ENCODE data around the gene CARHSP1. TPM values are rescaled to one million over a fixed set of nuclear protein-coding genes. Genes with fewer than 3 reads are reported as not detected.

Gene CARHSP1
- total and polyA plus RNA-seq, 9 of the 15 experiments (the other 6 are each of a cell fraction or from before 2014, with no cell fraction given), result 5.8 to 114 (median 41.1) TPM

GRCh38 chr16:8867932-8868415 lies 832 bp downstream of the CARHSP1 start (continued):
- TF ChIP-seq KDM4B (IDR thresholded peaks at IDR 0.05; ENCODE audit: borderline replicate concordance in 2 of 2, low read depth in 1 of 2) (0 out of 4 replicates have a peak, but pooled peaks of 1 of the 2 experiments have one; percentile 22), NFE2 (IDR thresholded peaks at IDR 0.05; ENCODE audit: low read depth) (no peak), TRIM25 (IDR thresholded peaks at IDR 0.05; ENCODE audit: borderline replicate concordance) (no peak), CBX3 (IDR thresholded peaks at IDR 0.05; ENCODE audit: borderline replicate concordance in 1 of 2, low read length in 2 of 2) (no peak), RBBP5 (IDR thresholded peaks at IDR 0.05; ENCODE audit: borderline replicate concordance, insufficient read depth, low read length, poor library complexity, severe bottlenecking) (peak; percentile 32), CTBP1 (IDR thresholded peaks at IDR 0.05; ENCODE audit: borderline replicate concordance) (no peak), BRD4 (IDR thresholded peaks at IDR 0.05) (0 out of 2 replicates have a peak, but pooled peaks have one; percentile 9), DPF2 (IDR thresholded peaks at IDR 0.05) (0 out of 2 replicates have a peak, but pooled peaks have one; percentile 41), GABPA (tag; conservative IDR thresholded peaks at IDR 0.05; ENCODE audit: low read depth) (peak; percentile 67; the same call in 1 of the 2 replicates), ZNF639 (CRISPR knock-in tag; conservative IDR thresholded peaks at IDR 0.05 in 1 of 2, IDR thresholded peaks at IDR 0.05 in 1 of 2) (0 out of 4 replicates have a peak, but pooled peaks of 1 of the 2 experiments have one; percentile 6), NRF1 (conservative IDR thresholded peaks at IDR 0.05 in 1 of 2, IDR thresholded peaks at IDR 0.05 in 1 of 2) (peak; percentile 33 to 49; a peak in 3 of 4 replicates), ZNF398 (CRISPR knock-in tag; IDR thresholded peaks at IDR 0.05) (no peak), POU5F1 (IDR thresholded peaks at IDR 0.05; ENCODE audit: borderline replicate concordance, low read depth, low read length, partially characterized antibody) (no peak), KAT2B (IDR thresholded peaks at IDR 0.05; ENCODE audit: low read depth, low read length) (no peak), ZNF740 (CRISPR knock-in tag; IDR thresholded peaks at IDR 0.05) (no peak), ZNF740 (tag; IDR thresholded peaks at IDR 0.05) (peak in 1 of 2 experiments; percentile 72; a peak in 1 of 4 replicates), POLR2B (IDR thresholded peaks at IDR 0.05; ENCODE audit: low read depth, partially characterized antibody) (no peak), MTA1 (IDR thresholded peaks at IDR 0.05; ENCODE audit: borderline replicate concordance) (no peak), ETV1 (tag; conservative IDR thresholded peaks at IDR 0.05; ENCODE audit: low read depth) (0 out of 2 replicates have a peak, but pooled peaks have one; percentile 41), ZNF239 (CRISPR knock-in tag; IDR thresholded peaks at IDR 0.05) (no peak), BRCA1 (IDR thresholded peaks at IDR 0.05) (no peak), BRCA1 (CRISPR knock-in tag; IDR thresholded peaks at IDR 0.05) (no peak), SMARCE1 (IDR thresholded peaks at IDR 0.05) (0 out of 2 replicates have a peak, but pooled peaks have one; percentile 46)

Measured in K562 (cell line).